ENCODE results near the gene SLC22A13. TPM values are rescaled to one million over a fixed set of nuclear protein-coding genes. Genes with fewer than 3 reads are reported as not detected.

SLC22A13 gene
- total RNA-seq, 2 donors from 2014 or later: 0.99 to 2.2 TPM

- TF ChIP-seq CTCF (IDR thresholded peaks at IDR 0.05): no peak
- DNase-seq (ENCODE audit: low spot score) (no peak), ATAC-seq (ENCODE audit: insufficient number of reproducible peaks, low FRiP score, low read depth) (no peak)
- peaks cover 14% of the 10 kb centered on the region for H3K36me3 ChIP-seq
- H3K9me3 ChIP-seq: no peaks in the 10 kb centered on the region
- no peak overlapping the region for H3K27ac ChIP-seq
- peaks cover 0 to 7% of the 10 kb centered on the region in 2 donors for H3K4me1 ChIP-seq (ENCODE audit: control insufficient read depth in 1 of 2, low read depth in 2 of 2)
- H3K4me3 ChIP-seq: no peak overlapping the region
- no peaks in the 10 kb centered on the region for H3K27me3 ChIP-seq (replicated peaks; ENCODE audit: insufficient read depth)
Observed at GRCh38 chr3:38251197-38251596, 14.4 kb upstream of the SLC22A13 start.

- no peak overlapping the region for H3K27ac ChIP-seq
- no peaks in the 10 kb centered on the region for H3K4me1 ChIP-seq (ENCODE audit: control insufficient read depth in 1 of 2, low read depth in 2 of 2)
- H3K9me3 ChIP-seq: no peaks in the 10 kb centered on the region
- no peaks in the 10 kb centered on the region for H3K27me3 ChIP-seq (replicated peaks; ENCODE audit: insufficient read depth)
- no peak overlapping the region for H3K4me3 ChIP-seq
- ATAC-seq (ENCODE audit: insufficient number of reproducible peaks, low FRiP score, low read depth): no peak
- DNase-seq (ENCODE audit: low spot score): no peak
- H3K36me3 ChIP-seq: peaks cover 14% of the 10 kb centered on the region
- no peak for TF ChIP-seq CTCF (IDR thresholded peaks at IDR 0.05)
Observed at GRCh38 chr3:38253704-38254103, 11.9 kb upstream of the SLC22A13 start.

GRCh38 chr3:38254872-38255271 is 10.7 kb upstream of the SLC22A13 start:
- DNase-seq (ENCODE audit: low spot score): no peak
- Histone ChIP-seq H3K4me3 (no peak overlapping the region), H3K36me3 (peaks cover 14% of the 10 kb centered on the region), H3K9me3 (no peaks in the 10 kb centered on the region), H3K27me3 (replicated peaks; ENCODE audit: insufficient read depth) (no peaks in the 10 kb centered on the region), H3K4me1 (ENCODE audit: control insufficient read depth in 1 of 2, low read depth in 2 of 2) (no peaks in the 10 kb centered on the region), H3K27ac (no peak overlapping the region)
- TF ChIP-seq CTCF (IDR thresholded peaks at IDR 0.05): no peak
- ATAC-seq (ENCODE audit: insufficient number of reproducible peaks, low FRiP score, low read depth): no peak

GRCh38 chr3:38255627-38256026 is 10.0 kb upstream of the SLC22A13 start:
- Histone ChIP-seq H3K27me3 (replicated peaks; ENCODE audit: insufficient read depth) (no peaks in the 10 kb centered on the region), H3K36me3 (peaks cover 14% of the 10 kb centered on the region), H3K27ac (no peak overlapping the region), H3K4me1 (ENCODE audit: control insufficient read depth in 1 of 2, low read depth in 2 of 2) (no peaks in the 10 kb centered on the region), H3K9me3 (no peaks in the 10 kb centered on the region), H3K4me3 (no peak overlapping the region)
- ATAC-seq (ENCODE audit: insufficient number of reproducible peaks, low FRiP score, low read depth): no peak
- no peak for DNase-seq (ENCODE audit: low spot score)
- TF ChIP-seq CTCF (IDR thresholded peaks at IDR 0.05): no peak

GRCh38 chr3:38257583-38257982 is 8.0 kb upstream of the SLC22A13 start:
- H3K9me3 ChIP-seq: no peaks in the 10 kb centered on the region
- H3K27ac ChIP-seq: no peak overlapping the region
- no peak overlapping the region for H3K4me3 ChIP-seq
- H3K36me3 ChIP-seq: peaks cover 9% of the 10 kb centered on the region
- H3K4me1 ChIP-seq (ENCODE audit: control insufficient read depth in 1 of 2, low read depth in 2 of 2): no peaks in the 10 kb centered on the region
- H3K27me3 ChIP-seq (replicated peaks; ENCODE audit: insufficient read depth): no peaks in the 10 kb centered on the region
- DNase-seq (ENCODE audit: low spot score): no peak
- no peak for ATAC-seq (ENCODE audit: insufficient number of reproducible peaks, low FRiP score, low read depth)
- no peak for TF ChIP-seq CTCF (IDR thresholded peaks at IDR 0.05)
